KBM-7 (cell line): ENCODE results near the gene OR2T1.
"Not testable (repeated sequence)": the region's sequence is repeated elsewhere in the genome, so short reads cannot be mapped to it uniquely, and the experiment has no call there.

Experiments
- DNase-seq: peaks from one replicate; pipeline ENCODE4 v3.0.0-alpha.2; 2015
- in situ Hi-C: fragments of 300-500 bp; cut with MboI; formaldehyde crosslinking; loops from 2 replicates; pipeline ENCODE4 v1.14.3; 2020; ENCODE audit warnings: low sequenced_read_pairs, low pct_unique_long_range_greater_than_20kb, mixed read lengths

OR2T1 gene

DNA sequence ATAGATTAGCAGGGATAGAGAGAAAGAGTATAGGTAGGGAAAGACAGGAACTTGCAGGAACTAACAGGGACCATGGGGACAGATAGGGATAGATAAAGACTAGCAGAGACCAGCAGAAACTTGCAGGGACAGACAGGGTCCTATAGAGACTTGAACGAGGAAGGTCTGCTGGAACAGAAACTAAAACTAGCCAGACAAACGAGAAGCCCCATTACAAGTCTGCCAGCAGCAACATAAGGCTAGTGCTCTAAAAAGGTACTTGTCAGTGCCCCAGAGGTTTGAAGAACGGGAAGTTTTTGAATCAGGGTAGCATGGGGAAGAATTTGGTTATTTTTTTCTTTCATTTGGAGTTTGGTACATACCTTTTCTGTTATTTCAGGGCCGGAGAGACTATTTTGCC, 29.4 kb downstream of the OR2T1 start:
- DNase-seq, in situ Hi-C loops: not testable (repeated sequence)

DNA sequence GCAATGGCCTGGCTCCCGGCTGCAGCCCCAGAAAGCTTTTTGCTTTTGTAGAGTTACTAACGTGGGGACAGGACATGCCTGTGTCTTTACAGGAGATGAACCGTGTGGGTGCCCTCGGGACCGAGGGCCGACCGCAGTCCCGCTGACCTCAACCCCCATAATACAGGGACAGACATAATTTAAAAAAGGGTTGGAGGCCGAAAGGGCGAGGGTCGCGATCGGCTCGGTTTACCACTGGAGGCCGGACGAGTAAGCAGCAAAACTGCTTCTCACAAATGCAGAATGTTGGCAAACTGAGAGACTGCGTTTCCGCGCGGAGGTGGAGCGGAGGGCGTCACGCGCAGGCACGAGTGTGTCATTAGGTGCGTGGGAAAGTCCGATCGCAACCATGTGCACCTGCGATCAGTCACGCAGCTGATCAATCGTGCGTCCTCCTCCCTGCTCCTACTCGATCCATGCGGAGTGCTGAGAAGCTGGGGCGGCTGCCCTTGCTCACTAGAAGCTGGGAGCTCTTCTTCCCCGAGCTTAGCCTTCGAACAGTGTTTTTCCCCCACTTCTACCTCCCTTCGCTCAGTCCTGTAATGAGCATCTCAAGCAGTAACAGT, 31.1 kb downstream of the OR2T1 start:
- in situ Hi-C loops, DNase-seq: not testable (repeated sequence)

DNA sequence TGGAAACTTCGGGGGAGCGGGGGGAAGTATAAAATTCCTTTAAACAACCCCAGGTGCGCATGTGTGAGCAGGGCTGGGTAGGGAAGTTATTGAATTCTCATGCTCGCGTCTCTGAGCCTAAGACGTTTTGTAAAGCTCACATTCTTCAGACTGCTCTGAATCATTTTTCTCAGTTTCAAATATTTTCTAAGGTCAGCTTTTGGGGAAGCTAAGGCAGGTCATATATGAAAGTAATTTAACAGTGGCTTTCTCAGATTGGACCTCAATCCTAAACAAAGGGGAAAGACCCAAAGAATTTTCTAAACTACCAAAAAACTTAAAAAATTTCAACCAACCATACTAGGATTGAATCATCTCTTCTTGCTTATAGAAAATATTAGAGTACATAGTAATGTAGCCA, 32.1 kb downstream of the OR2T1 start:
- DNase-seq, in situ Hi-C loops: not testable (repeated sequence)

- in situ Hi-C loops, DNase-seq: not testable (repeated sequence)
Measured at GRCh38 chr1:248436303-248436702, 33.5 kb downstream of the OR2T1 start.

DNA sequence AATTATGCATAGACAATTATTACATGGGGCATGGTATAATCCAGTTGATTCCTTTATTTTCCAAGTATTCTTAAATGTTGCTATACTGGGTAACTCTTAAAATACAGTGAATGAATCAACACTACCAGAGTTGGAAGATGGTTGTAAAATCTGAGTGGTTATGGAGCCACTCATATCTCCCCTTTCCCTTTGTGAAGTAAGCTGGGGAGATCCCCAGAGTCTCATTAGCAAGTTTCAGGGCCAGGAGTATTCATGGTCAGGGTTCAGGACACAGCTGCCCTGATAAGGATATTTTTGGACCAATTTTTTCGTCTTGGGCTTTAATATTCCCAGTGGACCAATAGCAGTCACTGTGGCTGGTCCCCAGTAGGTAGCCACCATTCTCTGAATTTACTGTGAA, 35.8 kb downstream of the OR2T1 start:
- DNase-seq, in situ Hi-C loops: not testable (repeated sequence)

DNA sequence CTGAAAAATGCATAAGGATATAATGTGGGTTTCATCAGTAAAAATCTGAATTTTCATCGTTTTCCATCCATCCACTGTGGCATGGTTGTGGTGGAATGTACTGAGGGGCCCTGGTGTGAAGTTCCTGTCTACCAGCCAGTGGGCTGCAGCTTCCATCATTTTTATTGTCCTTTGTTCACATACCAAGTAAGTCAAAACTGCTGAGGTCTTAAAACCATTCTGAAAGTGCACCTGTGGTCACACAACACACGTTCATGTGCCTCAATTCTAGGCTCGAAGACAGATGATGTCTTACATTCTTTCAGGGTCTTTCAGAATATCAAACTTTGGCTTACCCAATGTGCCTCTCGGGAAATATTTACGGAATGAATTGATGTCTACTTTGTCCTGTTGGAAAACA, 36.4 kb downstream of the OR2T1 start:
- in situ Hi-C loops, DNase-seq: not testable (repeated sequence)

GRCh38 chr1:248442500-248443277, 39.8 kb downstream of the OR2T1 start:
- DNase-seq, result not testable (repeated sequence)
- in situ Hi-C loops, result loop anchor here (5.0 kb wide), 1 partner anchor 205 kb away; the partner anchor contains the start of gene OR2T35

- not testable (repeated sequence) for DNase-seq
- in situ Hi-C loops, result loop anchor here (5.0 kb wide), 1 partner anchor 203 kb away; the partner anchor contains the start of gene OR2T35
Measured at GRCh38 chr1:248444603-248445002, 41.8 kb downstream of the OR2T1 start.

GRCh38 chr1:248445399-248445798, 42.6 kb downstream of the OR2T1 start, which contains the start of gene OR2T2:
Gene OR2T2 (plus strand): TSS chr1:248445637. CDS start chr1:248452798, 7,161 bp downstream.
- in situ Hi-C loops, DNase-seq: not testable (repeated sequence)

GRCh38 chr1:248448409-248449074, 45.7 kb downstream of the OR2T1 start:
- in situ Hi-C loops, DNase-seq: not testable (repeated sequence)

- DNase-seq, in situ Hi-C loops: not testable (repeated sequence)
Measured at GRCh38 chr1:248449821-248450465, 47.1 kb downstream of the OR2T1 start.

DNA sequence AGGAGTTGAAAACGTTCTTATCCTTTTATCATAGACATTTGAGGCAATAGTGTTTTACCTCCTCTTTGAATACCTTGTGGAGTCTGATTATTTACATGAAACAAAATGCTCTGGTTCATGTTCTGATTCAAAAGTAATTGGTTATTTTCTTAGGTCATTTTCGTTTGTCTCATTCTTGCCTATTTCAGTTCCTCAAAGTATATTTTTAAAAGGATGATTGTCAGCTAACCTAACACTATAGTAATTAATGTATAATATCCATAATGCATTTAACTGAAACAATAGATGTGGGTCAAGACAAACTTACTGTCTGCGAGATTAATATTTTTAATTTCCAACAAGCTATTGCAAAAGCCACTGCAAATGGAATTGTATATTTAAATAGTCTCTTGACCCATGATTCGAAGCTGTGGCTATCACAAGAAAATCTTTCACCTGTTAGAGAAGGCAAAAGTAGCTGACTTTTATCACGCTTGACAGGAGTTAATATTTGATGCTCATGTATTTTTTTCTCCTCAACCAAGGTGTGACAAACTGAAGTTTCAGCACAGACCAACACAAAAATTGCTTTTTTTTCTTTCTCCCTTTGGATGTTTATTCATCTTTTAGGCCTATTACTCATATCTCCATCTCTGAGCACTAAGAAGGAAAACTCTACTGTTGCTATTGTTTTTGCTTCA, 47.8 kb downstream of the OR2T1 start:
- DNase-seq, in situ Hi-C loops: not testable (repeated sequence)

DNA sequence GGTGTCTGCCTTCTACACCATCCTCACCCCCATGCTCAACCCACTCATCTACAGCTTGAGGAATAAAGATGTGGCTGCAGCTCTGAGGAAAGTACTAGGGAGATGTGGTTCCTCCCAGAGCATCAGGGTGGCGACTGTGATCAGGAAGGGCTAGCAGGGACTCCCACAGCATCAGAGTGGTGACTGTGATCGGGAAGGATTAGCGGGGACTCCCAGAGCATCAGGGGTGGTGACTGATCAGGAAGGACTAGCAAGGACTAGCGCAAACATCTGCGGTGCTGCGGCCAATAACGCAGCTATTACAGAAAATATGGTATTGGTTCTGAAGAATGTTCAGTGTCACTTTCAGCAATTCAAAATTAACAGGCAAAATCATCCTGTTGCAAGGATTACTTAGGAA, 50.8 kb downstream of the OR2T1 start:
- in situ Hi-C loops, DNase-seq: not testable (repeated sequence)

- in situ Hi-C loops, DNase-seq: not testable (repeated sequence)
Measured at GRCh38 chr1:248455045-248455444, 52.2 kb downstream of the OR2T1 start.

GRCh38 chr1:248456635-248457034, 53.8 kb downstream of the OR2T1 start:
- in situ Hi-C loops, DNase-seq: not testable (repeated sequence)
